Measurements from ENCODE around the gene CMIP.
A peak's percentile ranks its signal among the peaks of the same experiment; 100 is the strongest.

Gene CMIP

DNA sequence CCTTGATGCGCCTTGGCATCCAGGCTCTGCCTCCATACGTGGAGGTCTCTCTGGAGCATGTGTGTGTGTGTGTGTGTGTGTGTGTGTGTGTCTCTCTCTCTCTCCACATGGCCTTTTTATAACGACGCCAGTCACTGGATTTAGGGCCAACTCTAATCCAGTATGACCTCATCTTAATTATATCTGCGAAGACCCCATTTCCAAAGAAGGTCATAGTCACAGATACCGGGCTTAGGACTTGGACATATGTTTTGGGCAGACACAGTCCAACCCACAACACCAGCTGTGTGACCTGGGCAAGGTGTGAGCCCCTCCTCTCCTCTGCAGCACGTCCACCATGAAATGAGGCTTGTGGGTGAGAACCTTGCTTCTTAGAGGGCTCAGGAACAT, 196.1 kb downstream of the CMIP start:
- Histone ChIP-seq H3K4me2 (ENCODE audit: low read length) (no peak overlapping the region), H3K23ac (ENCODE audit: low read length) (no peak overlapping the region), H4K12ac (ENCODE audit: low read depth, low read length) (no peak overlapping the region), H3K4ac (ENCODE audit: low read depth, low read length) (no peak overlapping the region), H3K9ac (ENCODE audit: low read length) (no peak overlapping the region), H3K27ac (ENCODE audit: low read depth, low read length) (peak overlapping the region; percentile 2), H2BK5ac (ENCODE audit: low read depth, low read length, poor library complexity) (no peak overlapping the region), H3K18ac (ENCODE audit: low read length) (peak overlapping the region; percentile 13), H2BK12ac (ENCODE audit: low read length) (no peak overlapping the region), H3K4me1 (ENCODE audit: control insufficient read depth in 1 of 2, insufficient read depth in 2 of 2, low read length in 2 of 2) (peaks cover 44 to 58% of the 10 kb centered on the region in 2 experiments), H2AFZ (ENCODE audit: insufficient read depth, low read length, poor library complexity) (no peak overlapping the region), H3K79me2 (ENCODE audit: control insufficient read depth, insufficient read depth, low read length, poor library complexity) (peaks cover 11% of the 10 kb centered on the region), H3K36me3 (ENCODE audit: control insufficient read depth in 1 of 2, insufficient read depth in 2 of 2, low read length in 2 of 2) (peaks cover 8 to 11% of the 10 kb centered on the region in 2 experiments), H3K4me3 (ENCODE audit: low read depth, low read length) (no peak overlapping the region), H3K79me1 (ENCODE audit: low read length) (peaks cover 18% of the 10 kb centered on the region), H2BK120ac (ENCODE audit: insufficient read depth, low read length, poor library complexity) (no peak overlapping the region), H3K27me3 (ENCODE audit: insufficient read depth, low read length) (no peaks in the 10 kb centered on the region), H2AK5ac (ENCODE audit: low read length) (no peak overlapping the region), H4K91ac (ENCODE audit: low read depth, low read length) (no peak overlapping the region), H3K14ac (ENCODE audit: low read length) (no peak overlapping the region), H4K8ac (ENCODE audit: low read depth, low read length) (no peak overlapping the region), H3K9me3 (ENCODE audit: insufficient read depth, low read depth, low read length) (no peaks in the 10 kb centered on the region)
- no CpG with 5 or more reads among the region's 7 CpGs for WGBS (ENCODE audit: extremely low coverage, insufficient coverage, insufficient read length)
- no peak for DNase-seq

DNA sequence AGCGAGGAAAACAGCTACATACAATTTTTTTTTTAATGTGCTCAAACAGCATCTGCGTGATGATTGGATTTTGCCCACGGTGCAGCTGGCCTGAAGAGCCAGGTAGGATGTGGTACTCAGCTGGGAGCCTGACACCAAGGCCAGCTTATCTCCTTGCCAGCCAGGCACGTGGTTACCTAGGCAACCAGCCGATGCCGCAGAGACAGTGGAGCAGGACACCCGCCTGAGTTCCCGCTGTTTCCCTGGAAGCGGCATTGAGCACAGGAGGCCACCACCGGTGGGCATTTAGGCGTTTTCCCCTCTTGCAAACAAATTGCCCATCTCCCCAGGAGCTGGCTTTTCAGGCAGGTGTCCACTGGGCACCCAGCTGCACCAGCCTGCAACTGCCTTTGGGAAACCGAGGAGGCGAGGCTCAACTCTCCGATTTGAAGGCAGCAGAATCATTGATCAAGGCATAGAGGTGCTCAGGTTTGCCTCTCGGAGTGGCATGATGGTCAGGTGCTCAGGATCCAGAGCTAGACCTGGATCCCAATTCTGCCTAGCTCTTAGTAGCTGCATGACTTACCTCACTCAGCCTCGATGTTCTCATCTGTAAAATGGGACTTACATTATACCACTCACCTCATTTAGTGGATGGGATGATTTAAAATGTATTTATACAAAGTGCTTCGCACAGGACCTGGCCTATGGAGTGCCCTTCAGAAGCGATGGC, 196.9 kb downstream of the CMIP start:
- Histone ChIP-seq H2AK5ac (ENCODE audit: low read length) (no peak overlapping the region), H3K4me1 (ENCODE audit: control insufficient read depth in 1 of 2, insufficient read depth in 2 of 2, low read length in 2 of 2) (peaks cover 44 to 58% of the 10 kb centered on the region in 2 experiments), H2BK120ac (ENCODE audit: insufficient read depth, low read length, poor library complexity) (no peak overlapping the region)

GRCh38 chr16:81642107-81642436, 197.5 kb downstream of the CMIP start:
- no peak overlapping the region for H3K18ac ChIP-seq (ENCODE audit: low read length)

More for the DNA sequence above, 196.9 kb downstream of the CMIP start:
- peaks cover 8 to 11% of the 10 kb centered on the region in 2 experiments for H3K36me3 ChIP-seq (ENCODE audit: control insufficient read depth in 1 of 2, insufficient read depth in 2 of 2, low read length in 2 of 2)
- no peak overlapping the region for H2BK5ac ChIP-seq (ENCODE audit: low read depth, low read length, poor library complexity)
- peaks cover 18% of the 10 kb centered on the region for H3K79me1 ChIP-seq (ENCODE audit: low read length)
- H2AFZ ChIP-seq (ENCODE audit: insufficient read depth, low read length, poor library complexity), result no peak overlapping the region
- H4K91ac ChIP-seq (ENCODE audit: low read depth, low read length), result no peak overlapping the region
- H3K9me3 ChIP-seq (ENCODE audit: insufficient read depth, low read depth, low read length), result no peaks in the 10 kb centered on the region
- H2BK12ac ChIP-seq (ENCODE audit: low read length), result no peak overlapping the region
- H3K79me2 ChIP-seq (ENCODE audit: control insufficient read depth, insufficient read depth, low read length, poor library complexity), result peaks cover 11% of the 10 kb centered on the region
- no peak overlapping the region for H3K4ac ChIP-seq (ENCODE audit: low read depth, low read length)
- no CpG with 5 or more reads among the region's 18 CpGs for WGBS (ENCODE audit: extremely low coverage, insufficient coverage, insufficient read length)
- H4K8ac ChIP-seq (ENCODE audit: low read depth, low read length), result no peak overlapping the region
- no peak overlapping the region for H4K12ac ChIP-seq (ENCODE audit: low read depth, low read length)
- no peaks in the 10 kb centered on the region for H3K27me3 ChIP-seq (ENCODE audit: insufficient read depth, low read length)
- DNase-seq, result no peak
- no peak overlapping the region for H3K27ac ChIP-seq (ENCODE audit: low read depth, low read length)
- no peak overlapping the region for H3K4me3 ChIP-seq (ENCODE audit: low read depth, low read length)
- no peak overlapping the region for H3K9ac ChIP-seq (ENCODE audit: low read length)
- H3K23ac ChIP-seq (ENCODE audit: low read length), result no peak overlapping the region
- H3K4me2 ChIP-seq (ENCODE audit: low read length), result no peak overlapping the region
- H3K18ac ChIP-seq (ENCODE audit: low read length), result no peak overlapping the region
- H3K14ac ChIP-seq (ENCODE audit: low read length), result no peak overlapping the region

GRCh38 chr16:81642943-81643342, 198.3 kb downstream of the CMIP start:
- Histone ChIP-seq H2BK5ac (ENCODE audit: low read depth, low read length, poor library complexity) (no peak overlapping the region), H3K79me1 (ENCODE audit: low read length) (peaks cover 22% of the 10 kb centered on the region), H2BK12ac (ENCODE audit: low read length) (no peak overlapping the region), H3K4ac (ENCODE audit: low read depth, low read length) (no peak overlapping the region), H4K8ac (ENCODE audit: low read depth, low read length) (no peak overlapping the region), H3K27ac (ENCODE audit: low read depth, low read length) (no peak overlapping the region), H3K4me3 (ENCODE audit: low read depth, low read length) (no peak overlapping the region), H2AFZ (ENCODE audit: insufficient read depth, low read length, poor library complexity) (no peak overlapping the region), H4K12ac (ENCODE audit: low read depth, low read length) (no peak overlapping the region), H3K4me2 (ENCODE audit: low read length) (no peak overlapping the region), H3K18ac (ENCODE audit: low read length) (peak overlapping the region; percentile 28), H3K9ac (ENCODE audit: low read length) (no peak overlapping the region), H3K36me3 (ENCODE audit: control insufficient read depth in 1 of 2, insufficient read depth in 2 of 2, low read length in 2 of 2) (peaks cover 8 to 11% of the 10 kb centered on the region in 2 experiments), H2BK120ac (ENCODE audit: insufficient read depth, low read length, poor library complexity) (no peak overlapping the region), H2AK5ac (ENCODE audit: low read length) (no peak overlapping the region), H3K4me1 (ENCODE audit: control insufficient read depth in 1 of 2, insufficient read depth in 2 of 2, low read length in 2 of 2) (peaks cover 46 to 59% of the 10 kb centered on the region in 2 experiments), H4K91ac (ENCODE audit: low read depth, low read length) (no peak overlapping the region), H3K23ac (ENCODE audit: low read length) (no peak overlapping the region), H3K14ac (ENCODE audit: low read length) (peak overlapping the region; percentile 11), H3K27me3 (ENCODE audit: insufficient read depth, low read length) (no peaks in the 10 kb centered on the region), H3K9me3 (ENCODE audit: insufficient read depth, low read depth, low read length) (no peaks in the 10 kb centered on the region), H3K79me2 (ENCODE audit: control insufficient read depth, insufficient read depth, low read length, poor library complexity) (peaks cover 8% of the 10 kb centered on the region)
- DNase-seq, result no peak
- no CpG with 5 or more reads among the region's 5 CpGs for WGBS (ENCODE audit: extremely low coverage, insufficient coverage, insufficient read length)

More at GRCh38 chr16:81642107-81642436, 197.5 kb downstream of the CMIP start:
- H3K23ac ChIP-seq (ENCODE audit: low read length), result no peak overlapping the region
- no peak overlapping the region for H2AFZ ChIP-seq (ENCODE audit: insufficient read depth, low read length, poor library complexity)
- no peak overlapping the region for H2BK120ac ChIP-seq (ENCODE audit: insufficient read depth, low read length, poor library complexity)
- no peaks in the 10 kb centered on the region for H3K27me3 ChIP-seq (ENCODE audit: insufficient read depth, low read length)
- no peak overlapping the region for H3K9ac ChIP-seq (ENCODE audit: low read length)
- peaks cover 21% of the 10 kb centered on the region for H3K79me1 ChIP-seq (ENCODE audit: low read length)
- WGBS (ENCODE audit: extremely low coverage, insufficient coverage, insufficient read length), result no CpG with 5 or more reads among the region's 4 CpGs
- no peak overlapping the region for H3K4me3 ChIP-seq (ENCODE audit: low read depth, low read length)
- no peak overlapping the region for H2AK5ac ChIP-seq (ENCODE audit: low read length)
- peaks cover 47 to 60% of the 10 kb centered on the region in 2 experiments for H3K4me1 ChIP-seq (ENCODE audit: control insufficient read depth in 1 of 2, insufficient read depth in 2 of 2, low read length in 2 of 2)
- H3K79me2 ChIP-seq (ENCODE audit: control insufficient read depth, insufficient read depth, low read length, poor library complexity), result peaks cover 11% of the 10 kb centered on the region
- no peak overlapping the region for H3K4me2 ChIP-seq (ENCODE audit: low read length)
- no peaks in the 10 kb centered on the region for H3K9me3 ChIP-seq (ENCODE audit: insufficient read depth, low read depth, low read length)
- peaks cover 8 to 11% of the 10 kb centered on the region in 2 experiments for H3K36me3 ChIP-seq (ENCODE audit: control insufficient read depth in 1 of 2, insufficient read depth in 2 of 2, low read length in 2 of 2)
- H4K8ac ChIP-seq (ENCODE audit: low read depth, low read length), result no peak overlapping the region
- H3K14ac ChIP-seq (ENCODE audit: low read length), result no peak overlapping the region
- no peak overlapping the region for H4K91ac ChIP-seq (ENCODE audit: low read depth, low read length)
- no peak overlapping the region for H2BK12ac ChIP-seq (ENCODE audit: low read length)
- H3K27ac ChIP-seq (ENCODE audit: low read depth, low read length), result no peak overlapping the region
- no peak overlapping the region for H2BK5ac ChIP-seq (ENCODE audit: low read depth, low read length, poor library complexity)
- no peak overlapping the region for H4K12ac ChIP-seq (ENCODE audit: low read depth, low read length)
- no peak overlapping the region for H3K4ac ChIP-seq (ENCODE audit: low read depth, low read length)
- no peak for DNase-seq

Data from trophoblast cell (in vitro differentiated cells and primary cell).